ENCODE data around the gene MGMT.

MGMT gene

GRCh38 chr10:129652521-129653201 lies 185.6 kb downstream of the MGMT start:
- TF ChIP-seq ZNF274 (IDR thresholded peaks at IDR 0.05; ENCODE audit: low read depth, low read length) (no peak), YY1 (IDR thresholded peaks at IDR 0.05; ENCODE audit: insufficient read depth, insufficient read length) (no peak), SUZ12 (IDR thresholded peaks at IDR 0.05; ENCODE audit: extremely low read depth, insufficient read depth, insufficient read length) (no peak)
- Histone ChIP-seq H3K4me3 (ENCODE audit: insufficient read length, low read depth) (no peak overlapping the region), H3K9me3 (ENCODE audit: insufficient read depth, low read length) (no peaks in the 10 kb centered on the region), H3K27me3 (ENCODE audit: insufficient read depth, insufficient read length) (no peaks in the 10 kb centered on the region), H3K36me3 (ENCODE audit: insufficient read depth, insufficient read length, low read length) (no peaks in the 10 kb centered on the region), H3K4me1 (ENCODE audit: insufficient read depth, insufficient read length) (no peaks in the 10 kb centered on the region), H3K9ac (ENCODE audit: insufficient read length, low read depth) (no peak overlapping the region)
- DNase-seq (ENCODE audit: low read depth, low spot score) = no peak

- no peaks in the 10 kb centered on the region for H3K9me3 ChIP-seq (ENCODE audit: insufficient read depth, low read length)
- no peaks in the 10 kb centered on the region for H3K27me3 ChIP-seq (ENCODE audit: insufficient read depth, insufficient read length)
- no peak overlapping the region for H3K4me3 ChIP-seq (ENCODE audit: insufficient read length, low read depth)
- H3K9ac ChIP-seq (ENCODE audit: insufficient read length, low read depth) = no peak overlapping the region
- DNase-seq (ENCODE audit: low read depth, low spot score) = no peak
- no peaks in the 10 kb centered on the region for H3K4me1 ChIP-seq (ENCODE audit: insufficient read depth, insufficient read length)
- no peak for TF ChIP-seq YY1 (IDR thresholded peaks at IDR 0.05; ENCODE audit: insufficient read depth, insufficient read length)
- no peak for TF ChIP-seq ZNF274 (IDR thresholded peaks at IDR 0.05; ENCODE audit: low read depth, low read length)
- TF ChIP-seq SUZ12 (IDR thresholded peaks at IDR 0.05; ENCODE audit: extremely low read depth, insufficient read depth, insufficient read length) = no peak
- no peaks in the 10 kb centered on the region for H3K36me3 ChIP-seq (ENCODE audit: insufficient read depth, insufficient read length, low read length)
Observed at GRCh38 chr10:129653428-129653827, 186.4 kb downstream of the MGMT start.

- no peak overlapping the region for H3K9ac ChIP-seq (ENCODE audit: insufficient read length, low read depth)
- no peak overlapping the region for H3K4me3 ChIP-seq (ENCODE audit: insufficient read length, low read depth)
- no peaks in the 10 kb centered on the region for H3K27me3 ChIP-seq (ENCODE audit: insufficient read depth, insufficient read length)
- TF ChIP-seq ZNF274 (IDR thresholded peaks at IDR 0.05; ENCODE audit: low read depth, low read length) = no peak
- no peak for TF ChIP-seq SUZ12 (IDR thresholded peaks at IDR 0.05; ENCODE audit: extremely low read depth, insufficient read depth, insufficient read length)
- TF ChIP-seq YY1 (IDR thresholded peaks at IDR 0.05; ENCODE audit: insufficient read depth, insufficient read length) = no peak
- H3K9me3 ChIP-seq (ENCODE audit: insufficient read depth, low read length) = no peaks in the 10 kb centered on the region
- no peaks in the 10 kb centered on the region for H3K36me3 ChIP-seq (ENCODE audit: insufficient read depth, insufficient read length, low read length)
- DNase-seq (ENCODE audit: low read depth, low spot score) = no peak
- no peaks in the 10 kb centered on the region for H3K4me1 ChIP-seq (ENCODE audit: insufficient read depth, insufficient read length)
Observed at GRCh38 chr10:129653861-129654260, 186.8 kb downstream of the MGMT start.

GRCh38 chr10:129654461-129654860 lies 187.4 kb downstream of the MGMT start:
- no peak overlapping the region for H3K4me3 ChIP-seq (ENCODE audit: insufficient read length, low read depth)
- H3K36me3 ChIP-seq (ENCODE audit: insufficient read depth, insufficient read length, low read length) = no peaks in the 10 kb centered on the region
- TF ChIP-seq SUZ12 (IDR thresholded peaks at IDR 0.05; ENCODE audit: extremely low read depth, insufficient read depth, insufficient read length) (no peak), ZNF274 (IDR thresholded peaks at IDR 0.05; ENCODE audit: low read depth, low read length) (no peak), YY1 (IDR thresholded peaks at IDR 0.05; ENCODE audit: insufficient read depth, insufficient read length) (no peak)
- H3K4me1 ChIP-seq (ENCODE audit: insufficient read depth, insufficient read length) = no peaks in the 10 kb centered on the region
- DNase-seq (ENCODE audit: low read depth, low spot score) = no peak
- H3K27me3 ChIP-seq (ENCODE audit: insufficient read depth, insufficient read length) = no peaks in the 10 kb centered on the region
- no peaks in the 10 kb centered on the region for H3K9me3 ChIP-seq (ENCODE audit: insufficient read depth, low read length)
- no peak overlapping the region for H3K9ac ChIP-seq (ENCODE audit: insufficient read length, low read depth)

GRCh38 chr10:129655007-129655678 lies 188.1 kb downstream of the MGMT start:
- H3K9me3 ChIP-seq (ENCODE audit: insufficient read depth, low read length) = no peaks in the 10 kb centered on the region
- no peak for TF ChIP-seq ZNF274 (IDR thresholded peaks at IDR 0.05; ENCODE audit: low read depth, low read length)
- TF ChIP-seq SUZ12 (IDR thresholded peaks at IDR 0.05; ENCODE audit: extremely low read depth, insufficient read depth, insufficient read length) = no peak
- no peak for TF ChIP-seq YY1 (IDR thresholded peaks at IDR 0.05; ENCODE audit: insufficient read depth, insufficient read length)
- no peaks in the 10 kb centered on the region for H3K27me3 ChIP-seq (ENCODE audit: insufficient read depth, insufficient read length)
- no peak overlapping the region for H3K4me3 ChIP-seq (ENCODE audit: insufficient read length, low read depth)
- H3K4me1 ChIP-seq (ENCODE audit: insufficient read depth, insufficient read length) = no peaks in the 10 kb centered on the region
- H3K36me3 ChIP-seq (ENCODE audit: insufficient read depth, insufficient read length, low read length) = no peaks in the 10 kb centered on the region
- no peak for DNase-seq (ENCODE audit: low read depth, low spot score)
- no peak overlapping the region for H3K9ac ChIP-seq (ENCODE audit: insufficient read length, low read depth)

GRCh38 chr10:129655679-129656031 lies 188.6 kb downstream of the MGMT start:
- Histone ChIP-seq H3K4me3 (ENCODE audit: insufficient read length, low read depth) (no peak overlapping the region), H3K9me3 (ENCODE audit: insufficient read depth, low read length) (no peaks in the 10 kb centered on the region), H3K27me3 (ENCODE audit: insufficient read depth, insufficient read length) (no peaks in the 10 kb centered on the region), H3K4me1 (ENCODE audit: insufficient read depth, insufficient read length) (no peaks in the 10 kb centered on the region), H3K9ac (ENCODE audit: insufficient read length, low read depth) (no peak overlapping the region), H3K36me3 (ENCODE audit: insufficient read depth, insufficient read length, low read length) (no peaks in the 10 kb centered on the region)
- TF ChIP-seq ZNF274 (IDR thresholded peaks at IDR 0.05; ENCODE audit: low read depth, low read length) = no peak
- TF ChIP-seq SUZ12 (IDR thresholded peaks at IDR 0.05; ENCODE audit: extremely low read depth, insufficient read depth, insufficient read length) = no peak
- no peak for DNase-seq (ENCODE audit: low read depth, low spot score)

- Histone ChIP-seq H3K36me3 (ENCODE audit: insufficient read depth, insufficient read length, low read length) (no peaks in the 10 kb centered on the region), H3K4me3 (ENCODE audit: insufficient read length, low read depth) (no peak overlapping the region), H3K9me3 (ENCODE audit: insufficient read depth, low read length) (no peaks in the 10 kb centered on the region), H3K4me1 (ENCODE audit: insufficient read depth, insufficient read length) (no peaks in the 10 kb centered on the region), H3K27me3 (ENCODE audit: insufficient read depth, insufficient read length) (no peaks in the 10 kb centered on the region), H3K9ac (ENCODE audit: insufficient read length, low read depth) (no peak overlapping the region)
- DNase-seq (ENCODE audit: low read depth, low spot score) = no peak
- no peak for TF ChIP-seq SUZ12 (IDR thresholded peaks at IDR 0.05; ENCODE audit: extremely low read depth, insufficient read depth, insufficient read length)
- TF ChIP-seq ZNF274 (IDR thresholded peaks at IDR 0.05; ENCODE audit: low read depth, low read length) = no peak
- TF ChIP-seq YY1 (IDR thresholded peaks at IDR 0.05; ENCODE audit: insufficient read depth, insufficient read length) = no peak
Observed at GRCh38 chr10:129656642-129657041, 189.6 kb downstream of the MGMT start.
